Measurements from ENCODE around the gene AMDHD1. TPM values are rescaled to one million over a fixed set of nuclear protein-coding genes. Genes with fewer than 3 reads are reported as not detected.
"Not testable (repeated sequence)": the region's sequence is repeated elsewhere in the genome, so short reads cannot be mapped to it uniquely, and the experiment has no call there.

The AMDHD1 gene
- polyA plus RNA-seq, 2 donors, result 0.33 TPM

DNA sequence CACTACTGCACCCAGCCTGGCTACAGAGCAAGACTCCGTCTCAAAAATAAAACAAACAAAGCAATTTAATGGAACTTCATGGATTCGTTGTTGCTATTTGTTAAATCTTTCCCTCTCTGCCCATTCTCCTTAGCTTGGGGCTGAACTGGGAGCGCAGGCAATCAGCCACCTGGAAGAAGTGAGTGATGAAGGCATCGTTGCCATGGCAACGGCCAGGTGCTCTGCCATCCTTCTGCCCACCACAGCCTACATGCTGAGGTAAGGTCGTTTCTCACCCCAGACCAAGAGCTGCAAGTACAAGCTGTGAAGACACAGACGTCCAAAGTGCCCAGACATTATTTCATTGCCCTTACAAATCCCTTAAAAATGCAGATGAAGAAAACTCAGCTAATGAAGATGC, 19.1 kb downstream of the AMDHD1 start:
- 69 to 73% methylated on average over 7 of the region's 7 CpGs for WGBS, 2 donors
- no peaks in the 10 kb centered on the region for H3K9me3 ChIP-seq (ENCODE audit: control insufficient read depth in 2 of 2, insufficient read depth in 1 of 2, low read depth in 1 of 2, low read length in 1 of 2)
- H3K27ac ChIP-seq (ENCODE audit: low read depth in 2 of 2, low read length in 1 of 2), result no peak overlapping the region
- H3K27me3 ChIP-seq (ENCODE audit: control insufficient read depth in 1 of 2, insufficient read depth in 2 of 2, low read length in 2 of 2), result no peaks in the 10 kb centered on the region
- no peaks in the 10 kb centered on the region for H3K4me1 ChIP-seq (ENCODE audit: control insufficient read depth in 2 of 2, insufficient read depth in 2 of 2, low read length in 1 of 2)
- no peaks in the 10 kb centered on the region for H3K36me3 ChIP-seq (ENCODE audit: control insufficient read depth in 2 of 2, insufficient read depth in 2 of 2, low read length in 1 of 2)
- no peak overlapping the region for H3K4me3 ChIP-seq (ENCODE audit: low read depth in 1 of 2, low read length in 2 of 2)

DNA sequence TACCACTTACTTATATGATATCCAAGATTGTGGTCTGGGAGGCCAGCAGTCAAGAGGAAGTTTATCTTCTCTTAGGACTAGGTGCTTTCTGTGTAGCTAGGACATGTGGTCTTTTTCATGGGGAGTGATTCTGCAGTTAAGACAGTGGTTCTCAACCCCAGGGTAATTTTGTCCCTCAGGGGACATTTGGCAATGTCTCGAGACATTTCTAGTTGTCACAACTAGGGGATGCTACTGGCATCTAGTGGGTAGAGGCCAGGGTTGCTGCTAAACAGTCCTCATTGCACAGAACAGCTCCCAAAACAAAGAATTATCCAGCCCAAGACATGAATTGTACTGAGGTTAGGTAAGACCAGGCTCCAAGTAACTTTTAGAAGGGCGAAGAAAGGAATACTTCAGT, 20.0 kb downstream of the AMDHD1 start:
- Histone ChIP-seq H3K36me3 (ENCODE audit: control insufficient read depth in 2 of 2, insufficient read depth in 2 of 2, low read length in 1 of 2) (no peaks in the 10 kb centered on the region), H3K9me3 (ENCODE audit: control insufficient read depth in 2 of 2, insufficient read depth in 1 of 2, low read depth in 1 of 2, low read length in 1 of 2) (no peaks in the 10 kb centered on the region), H3K27me3 (ENCODE audit: control insufficient read depth in 1 of 2, insufficient read depth in 2 of 2, low read length in 2 of 2) (no peaks in the 10 kb centered on the region), H3K4me1 (ENCODE audit: control insufficient read depth in 2 of 2, insufficient read depth in 2 of 2, low read length in 1 of 2) (no peaks in the 10 kb centered on the region), H3K4me3 (ENCODE audit: low read depth in 1 of 2, low read length in 2 of 2) (no peak overlapping the region), H3K27ac (ENCODE audit: low read depth in 2 of 2, low read length in 1 of 2) (no peak overlapping the region)
- 88 to 90% methylated on average over 2 of the region's 2 CpGs for WGBS, 2 donors

GRCh38 chr12:95966287-95966870, 23.2 kb downstream of the AMDHD1 start:
- no peak overlapping the region for H3K27ac ChIP-seq (ENCODE audit: low read depth in 2 of 2, low read length in 1 of 2)
- 60 to 76% methylated on average over 7 of the region's 7 CpGs for WGBS, 2 donors

GRCh38 chr12:95967301-95967700, 24.2 kb downstream of the AMDHD1 start:
- H3K4me1 ChIP-seq (ENCODE audit: control insufficient read depth in 2 of 2, insufficient read depth in 2 of 2, low read length in 1 of 2), result no peaks in the 10 kb centered on the region
- no peak overlapping the region for H3K27ac ChIP-seq (ENCODE audit: low read depth in 2 of 2, low read length in 1 of 2)
- H3K27me3 ChIP-seq (ENCODE audit: control insufficient read depth in 1 of 2, insufficient read depth in 2 of 2, low read length in 2 of 2), result no peaks in the 10 kb centered on the region
- 96 to 99% methylated on average over 2 of the region's 2 CpGs for WGBS, 2 donors
- no peak overlapping the region for H3K4me3 ChIP-seq (ENCODE audit: low read depth in 1 of 2, low read length in 2 of 2)
- H3K9me3 ChIP-seq (ENCODE audit: control insufficient read depth in 2 of 2, insufficient read depth in 1 of 2, low read depth in 1 of 2, low read length in 1 of 2), result no peaks in the 10 kb centered on the region
- no peaks in the 10 kb centered on the region for H3K36me3 ChIP-seq (ENCODE audit: control insufficient read depth in 2 of 2, insufficient read depth in 2 of 2, low read length in 1 of 2)

More at GRCh38 chr12:95966287-95966870, 23.2 kb downstream of the AMDHD1 start:
- H3K4me1 ChIP-seq (ENCODE audit: control insufficient read depth in 2 of 2, insufficient read depth in 2 of 2, low read length in 1 of 2), result no peaks in the 10 kb centered on the region
- H3K27me3 ChIP-seq (ENCODE audit: control insufficient read depth in 1 of 2, insufficient read depth in 2 of 2, low read length in 2 of 2), result no peaks in the 10 kb centered on the region
- H3K4me3 ChIP-seq (ENCODE audit: low read depth in 1 of 2, low read length in 2 of 2), result no peak overlapping the region
- H3K9me3 ChIP-seq (ENCODE audit: control insufficient read depth in 2 of 2, insufficient read depth in 1 of 2, low read depth in 1 of 2, low read length in 1 of 2), result no peaks in the 10 kb centered on the region
- no peaks in the 10 kb centered on the region for H3K36me3 ChIP-seq (ENCODE audit: control insufficient read depth in 2 of 2, insufficient read depth in 2 of 2, low read length in 1 of 2)

DNA sequence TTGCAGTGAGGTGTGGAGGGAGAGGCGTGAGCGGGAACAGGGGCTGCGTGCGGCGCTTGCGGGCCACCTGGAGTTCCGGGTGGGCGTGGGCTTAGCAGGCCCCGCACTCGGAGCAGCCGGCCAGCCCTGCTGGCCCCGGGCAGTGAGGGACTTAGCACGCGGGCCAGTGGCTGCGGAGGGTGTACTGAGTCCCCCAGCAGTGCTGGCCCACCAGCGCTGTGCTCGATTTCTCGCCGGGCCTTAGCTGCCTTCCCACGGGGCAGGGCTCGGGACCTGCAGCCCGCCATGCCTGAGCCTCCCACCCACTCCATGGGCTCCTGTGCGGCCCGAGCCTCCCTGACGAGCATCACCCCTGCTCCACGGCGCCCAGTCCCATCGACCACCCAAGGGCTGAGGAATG, 26.0 kb downstream of the AMDHD1 start:
- not testable (repeated sequence) for H3K4me1 ChIP-seq (ENCODE audit: control insufficient read depth in 2 of 2, insufficient read depth in 2 of 2, low read length in 1 of 2); H3K27ac ChIP-seq (ENCODE audit: low read depth in 2 of 2, low read length in 1 of 2); H3K27me3 ChIP-seq (ENCODE audit: control insufficient read depth in 1 of 2, insufficient read depth in 2 of 2, low read length in 2 of 2); H3K9me3 ChIP-seq (ENCODE audit: control insufficient read depth in 2 of 2, insufficient read depth in 1 of 2, low read depth in 1 of 2, low read length in 1 of 2); H3K36me3 ChIP-seq (ENCODE audit: control insufficient read depth in 2 of 2, insufficient read depth in 2 of 2, low read length in 1 of 2); H3K4me3 ChIP-seq (ENCODE audit: low read depth in 1 of 2, low read length in 2 of 2)
- 92 to 97% methylated on average over 21 to 28 of the region's 28 CpGs for WGBS, 2 donors

DNA sequence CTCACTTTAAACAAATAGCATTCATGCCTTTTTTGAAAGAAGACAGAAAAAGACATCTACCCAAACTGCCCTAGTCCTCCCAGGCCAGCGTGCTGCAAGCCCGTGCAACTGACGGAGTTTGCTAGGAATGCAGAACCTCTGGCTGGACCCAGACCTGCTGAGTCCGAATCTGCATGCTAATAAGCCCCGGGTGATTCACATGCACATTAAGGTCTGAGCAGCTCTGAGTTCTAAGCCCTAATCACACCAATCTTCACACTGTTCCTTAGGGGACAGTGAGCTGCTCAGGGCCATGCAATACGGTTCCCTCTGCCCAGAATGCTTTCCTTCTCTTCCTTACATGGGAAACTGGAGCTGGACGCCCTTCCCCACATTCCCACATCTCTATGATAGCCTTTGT, 27.8 kb downstream of the AMDHD1 start:
- no peaks in the 10 kb centered on the region for H3K36me3 ChIP-seq (ENCODE audit: control insufficient read depth in 2 of 2, insufficient read depth in 2 of 2, low read length in 1 of 2)
- H3K4me3 ChIP-seq (ENCODE audit: low read depth in 1 of 2, low read length in 2 of 2), result no peak overlapping the region
- H3K27ac ChIP-seq (ENCODE audit: low read depth in 2 of 2, low read length in 1 of 2), result no peak overlapping the region
- H3K9me3 ChIP-seq (ENCODE audit: control insufficient read depth in 2 of 2, insufficient read depth in 1 of 2, low read depth in 1 of 2, low read length in 1 of 2), result no peaks in the 10 kb centered on the region
- no peaks in the 10 kb centered on the region for H3K4me1 ChIP-seq (ENCODE audit: control insufficient read depth in 2 of 2, insufficient read depth in 2 of 2, low read length in 1 of 2)
- H3K27me3 ChIP-seq (ENCODE audit: control insufficient read depth in 1 of 2, insufficient read depth in 2 of 2, low read length in 2 of 2), result no peaks in the 10 kb centered on the region
- 66 to 70% methylated on average over 7 of the region's 7 CpGs for whole genome bisulfite sequencing, 2 donors

- H3K27me3 ChIP-seq (ENCODE audit: control insufficient read depth in 1 of 2, insufficient read depth in 2 of 2, low read length in 2 of 2), result no peaks in the 10 kb centered on the region
- H3K27ac ChIP-seq (ENCODE audit: low read depth in 2 of 2, low read length in 1 of 2), result no peak overlapping the region
- H3K4me1 ChIP-seq (ENCODE audit: control insufficient read depth in 2 of 2, insufficient read depth in 2 of 2, low read length in 1 of 2), result no peaks in the 10 kb centered on the region
- no peaks in the 10 kb centered on the region for H3K36me3 ChIP-seq (ENCODE audit: control insufficient read depth in 2 of 2, insufficient read depth in 2 of 2, low read length in 1 of 2)
- no peaks in the 10 kb centered on the region for H3K9me3 ChIP-seq (ENCODE audit: control insufficient read depth in 2 of 2, insufficient read depth in 1 of 2, low read depth in 1 of 2, low read length in 1 of 2)
- 70% methylated on average over 4 of the region's 4 CpGs for WGBS, 2 donors
- no peak overlapping the region for H3K4me3 ChIP-seq (ENCODE audit: low read depth in 1 of 2, low read length in 2 of 2)
Observed at GRCh38 chr12:95972832-95973456, 29.8 kb downstream of the AMDHD1 start.

- no peak overlapping the region for H3K27ac ChIP-seq (ENCODE audit: low read depth in 2 of 2, low read length in 1 of 2)
- 32 to 40% methylated on average over 2 of the region's 2 CpGs for WGBS, 2 donors
- no peaks in the 10 kb centered on the region for H3K9me3 ChIP-seq (ENCODE audit: control insufficient read depth in 2 of 2, insufficient read depth in 1 of 2, low read depth in 1 of 2, low read length in 1 of 2)
Observed at GRCh38 chr12:95974358-95974757, 31.2 kb downstream of the AMDHD1 start.

GRCh38 chr12:95975491-95975890, 32.4 kb downstream of the AMDHD1 start:
- no peaks in the 10 kb centered on the region for H3K4me1 ChIP-seq (ENCODE audit: control insufficient read depth in 2 of 2, insufficient read depth in 2 of 2, low read length in 1 of 2)
- 88 to 91% methylated on average over 4 of the region's 4 CpGs for WGBS, 2 donors
- H3K27me3 ChIP-seq (ENCODE audit: control insufficient read depth in 1 of 2, insufficient read depth in 2 of 2, low read length in 2 of 2), result no peaks in the 10 kb centered on the region
- no peak overlapping the region for H3K27ac ChIP-seq (ENCODE audit: low read depth in 2 of 2, low read length in 1 of 2)
- no peaks in the 10 kb centered on the region for H3K9me3 ChIP-seq (ENCODE audit: control insufficient read depth in 2 of 2, insufficient read depth in 1 of 2, low read depth in 1 of 2, low read length in 1 of 2)
- no peaks in the 10 kb centered on the region for H3K36me3 ChIP-seq (ENCODE audit: control insufficient read depth in 2 of 2, insufficient read depth in 2 of 2, low read length in 1 of 2)
- no peak overlapping the region for H3K4me3 ChIP-seq (ENCODE audit: low read depth in 1 of 2, low read length in 2 of 2)

More at GRCh38 chr12:95974358-95974757, 31.2 kb downstream of the AMDHD1 start:
- H3K4me1 ChIP-seq (ENCODE audit: control insufficient read depth in 2 of 2, insufficient read depth in 2 of 2, low read length in 1 of 2), result no peaks in the 10 kb centered on the region
- H3K4me3 ChIP-seq (ENCODE audit: low read depth in 1 of 2, low read length in 2 of 2), result no peak overlapping the region
- H3K36me3 ChIP-seq (ENCODE audit: control insufficient read depth in 2 of 2, insufficient read depth in 2 of 2, low read length in 1 of 2), result no peaks in the 10 kb centered on the region
- no peaks in the 10 kb centered on the region for H3K27me3 ChIP-seq (ENCODE audit: control insufficient read depth in 1 of 2, insufficient read depth in 2 of 2, low read length in 2 of 2)

GRCh38 chr12:95976416-95976832, 33.3 kb downstream of the AMDHD1 start:
- 90% methylated on average over 8 of the region's 8 CpGs for WGBS, 2 donors
- no peaks in the 10 kb centered on the region for H3K4me1 ChIP-seq (ENCODE audit: control insufficient read depth in 2 of 2, insufficient read depth in 2 of 2, low read length in 1 of 2)
- H3K4me3 ChIP-seq (ENCODE audit: low read depth in 1 of 2, low read length in 2 of 2), result no peak overlapping the region
- H3K9me3 ChIP-seq (ENCODE audit: control insufficient read depth in 2 of 2, insufficient read depth in 1 of 2, low read depth in 1 of 2, low read length in 1 of 2), result no peaks in the 10 kb centered on the region
- H3K36me3 ChIP-seq (ENCODE audit: control insufficient read depth in 2 of 2, insufficient read depth in 2 of 2, low read length in 1 of 2), result no peaks in the 10 kb centered on the region
- H3K27ac ChIP-seq (ENCODE audit: low read depth in 2 of 2, low read length in 1 of 2), result no peak overlapping the region
- no peaks in the 10 kb centered on the region for H3K27me3 ChIP-seq (ENCODE audit: control insufficient read depth in 1 of 2, insufficient read depth in 2 of 2, low read length in 2 of 2)

Data from esophagus (tissue), 2 donors.